Sigmoid colon (tissue), 4 donors: ENCODE measurements around the gene FOXP1.

Experiments used
- EP300 ChIP-seq, 4 donors: sonication (generic); formaldehyde crosslinking; IDR thresholded peaks; one replicate each; pipeline ENCODE4 v1.6.1; 2017; ENCODE audit warnings: antibody characterized with exemption in 4 of 4
- POLR2A ChIP-seq, 2 donors: fragments of 450-650 bp; IDR thresholded peaks; one replicate each; pipeline ENCODE4 v1.6.1; 2016; ENCODE audit warnings: antibody characterized with exemption in 2 of 2, mild to moderate bottlenecking in 2 of 2, moderate library complexity in 2 of 2
- TF ChIP-seq, protein P1 (sequence below), 4 experiments: fragments of 450-650 bp in 3 of 4; fragments of 200-600 bp in 1 of 4; IDR thresholded peaks; one replicate each; pipeline ENCODE4 v1.5.1; 2016 to 2019; ENCODE audit warnings: antibody characterized with exemption in 4 of 4, mild to moderate bottlenecking in 3 of 4, moderate library complexity in 2 of 4

DNA sequence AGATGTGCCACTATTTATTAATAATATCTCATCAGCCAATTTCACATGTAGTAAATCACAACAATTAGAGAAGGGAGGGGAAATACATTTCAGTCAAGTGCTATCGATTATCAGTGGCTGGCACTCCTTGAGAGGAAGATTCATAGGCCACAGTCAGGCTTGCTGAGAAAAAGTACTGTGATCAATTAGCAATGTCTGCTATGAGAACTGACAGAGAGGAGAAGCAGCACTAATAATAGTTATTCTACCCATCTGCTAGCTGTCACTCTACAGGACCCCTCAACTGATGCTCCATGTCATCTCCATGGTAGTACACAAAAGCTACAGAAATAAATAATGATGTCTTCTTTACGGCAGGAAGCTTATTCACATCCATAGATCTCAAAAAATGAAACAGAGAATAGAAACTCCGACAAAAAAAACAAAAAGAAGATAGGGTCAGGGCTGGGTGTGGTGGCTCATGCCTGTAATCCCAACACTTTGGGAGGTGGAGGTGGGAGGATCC lies 351.3 kb downstream of the FOXP1 start:
- TF ChIP-seq, protein P1, sequence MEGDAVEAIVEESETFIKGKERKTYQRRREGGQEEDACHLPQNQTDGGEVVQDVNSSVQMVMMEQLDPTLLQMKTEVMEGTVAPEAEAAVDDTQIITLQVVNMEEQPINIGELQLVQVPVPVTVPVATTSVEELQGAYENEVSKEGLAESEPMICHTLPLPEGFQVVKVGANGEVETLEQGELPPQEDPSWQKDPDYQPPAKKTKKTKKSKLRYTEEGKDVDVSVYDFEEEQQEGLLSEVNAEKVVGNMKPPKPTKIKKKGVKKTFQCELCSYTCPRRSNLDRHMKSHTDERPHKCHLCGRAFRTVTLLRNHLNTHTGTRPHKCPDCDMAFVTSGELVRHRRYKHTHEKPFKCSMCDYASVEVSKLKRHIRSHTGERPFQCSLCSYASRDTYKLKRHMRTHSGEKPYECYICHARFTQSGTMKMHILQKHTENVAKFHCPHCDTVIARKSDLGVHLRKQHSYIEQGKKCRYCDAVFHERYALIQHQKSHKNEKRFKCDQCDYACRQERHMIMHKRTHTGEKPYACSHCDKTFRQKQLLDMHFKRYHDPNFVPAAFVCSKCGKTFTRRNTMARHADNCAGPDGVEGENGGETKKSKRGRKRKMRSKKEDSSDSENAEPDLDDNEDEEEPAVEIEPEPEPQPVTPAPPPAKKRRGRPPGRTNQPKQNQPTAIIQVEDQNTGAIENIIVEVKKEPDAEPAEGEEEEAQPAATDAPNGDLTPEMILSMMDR (IDR thresholded peaks at IDR 0.05), result no peak
- TF ChIP-seq POLR2A (IDR thresholded peaks at IDR 0.05) (no peak), EP300 (IDR thresholded peaks at IDR 0.05) (no peak)
